Psoas muscle (tissue), 8 donors: ENCODE measurements around the gene PDE10A. TPM values are rescaled to one million over a fixed set of nuclear protein-coding genes. Genes with fewer than 3 reads are reported as not detected.
"Not testable (repeated sequence)": the region's sequence is repeated elsewhere in the genome, so short reads cannot be mapped to it uniquely, and the experiment has no call there.

Source experiments
- ATAC-seq, 4 donors: fragments of 200-7000 bp; cut with Tn5 transposase; one replicate each; pipeline ENCODE4 v1.9.1; 2020; ENCODE audit warnings: moderate library complexity in 3 of 4, mild to moderate bottlenecking in 2 of 4
- DNase-seq, 2 donors: peaks; one replicate each; pipeline ENCODE4 v3.0.0-alpha.2; 2020
- H3K27ac ChIP-seq: fragments of 200-600 bp; one replicate; pipeline ENCODE4 v1.8.0; 2022
- H3K27me3 ChIP-seq, 3 donors: fragments of 200-600 bp in 1 of 3; one replicate each; pipeline versions ENCODE4 v1.6.1 to v1.8.0; 2013 to 2022; ENCODE audit warnings: low read length in 2 of 3, mild to moderate bottlenecking in 2 of 3, moderate library complexity in 1 of 3; ENCODE audit not compliant: insufficient read depth in 3 of 3
- H3K36me3 ChIP-seq, 2 donors: fragments of 200-600 bp in 1 of 2; one replicate each; pipeline versions ENCODE4 v1.6.1 to v1.8.0; 2013 to 2022; ENCODE audit warnings: low read depth in 1 of 2, mild to moderate bottlenecking in 1 of 2, moderate library complexity in 1 of 2; ENCODE audit not compliant: insufficient read depth in 1 of 2
- H3K4me1 ChIP-seq: fragments of 200-600 bp; one replicate; pipeline ENCODE4 v1.8.0; 2022
- H3K4me3 ChIP-seq: fragments of 200-600 bp; one replicate; pipeline ENCODE4 v1.8.0; 2022; ENCODE audit warnings: mild to moderate bottlenecking
- H3K9me3 ChIP-seq: fragments of 200-600 bp; one replicate; pipeline ENCODE4 v1.8.0; 2022
- CTCF ChIP-seq: fragments of 200-600 bp; IDR thresholded peaks from one replicate; pipeline ENCODE4 v1.8.0; 2022; ENCODE audit warnings: antibody characterized with exemption
- WGBS, 3 donors: extraction: QIAGEN DNeasy Blood & Tissue Kit; methylation state at CpG; one replicate each; pipeline versions ENCODE4 v1.1.6 to v1.1.7; 2013; 5-methylcytosine and 5-hydroxymethylcytosine counted together
- intact Hi-C, 2 donors: fragments of 100-400 bp; cut with DNase I; formaldehyde crosslinking; loops; one replicate each; pipeline versions ENCODE4 v1.11.0 to v1.14.2; 2022
- polyA plus RNA-seq, 3 donors: library from polyadenylated mRNA; stranded (reverse); fragments of 200-250 nt; gene quantifications; one replicate each; pipeline ENCODE4 v1.2.3, GENCODE V29; 2013
- total RNA-seq, 4 donors: library from RNA; stranded (reverse); fragmentation: NEBNext Ultra II Directional in 2 of 4; extraction: Animal tissue kit (Norgen Biotek cat#: 25700) in 2 of 4; gene quantifications; one replicate each; pipeline versions ENCODE4 v1.2.1 to v1.2.4, GENCODE V29; 2021 to 2023
- donor health status: healthy with polysubstance abuse.
- donor health status: DM: no; HTN: no; CAD: no; lungs with moderate emphysema.
- donor health status: Bipolar disorder and iron deficiency.
- donor health status: healthy.
- donor health status: DM: yes; HTN: yes; CAD: no.
- donor health status: DM: no; HTN: no; CAD: no.
- donor health status: DM: no; HTN: no; CAD: no.
- donor health status: DM: yes; HTN: yes; CAD: no.

Gene PDE10A
- total and polyA plus RNA-seq, 7 donors: 0.74 to 3.6 (median 1.1) TPM

GRCh38 chr6:165562421-165563090, 100.5 kb downstream of the PDE10A start:
- ATAC-seq: no peak
- H3K4me1 ChIP-seq: no peaks in the 10 kb centered on the region
- TF ChIP-seq CTCF: no peak
- no peaks in the 10 kb centered on the region for H3K27me3 ChIP-seq
- no peak overlapping the region for H3K27ac ChIP-seq
- H3K36me3 ChIP-seq: no peaks in the 10 kb centered on the region
- WGBS, 3 donors: 68 to 72% (median 72%) methylated on average over 7 of the region's 7 CpGs
- DNase-seq: no peak
- no peak overlapping the region for H3K4me3 ChIP-seq
- intact Hi-C loops: no loop called here
- H3K9me3 ChIP-seq: peaks cover 4% of the 10 kb centered on the region

- Histone ChIP-seq H3K4me3 (no peak overlapping the region), H3K27me3 (no peaks in the 10 kb centered on the region), H3K36me3 (no peaks in the 10 kb centered on the region), H3K9me3 (peaks cover 2% of the 10 kb centered on the region), H3K27ac (no peak overlapping the region), H3K4me1 (no peaks in the 10 kb centered on the region)
- intact Hi-C loops: no loop called here
- TF ChIP-seq CTCF: no peak
- ATAC-seq (no peak), DNase-seq (no peak)
- WGBS, 3 donors: 95 to 96% (median 96%) methylated on average over 7 of the region's 7 CpGs
These were observed 103.4 kb downstream of the PDE10A start for GRCh38 chr6:165559632-165560031.

- intact Hi-C loops: not testable (repeated sequence)
- WGBS, 3 donors: 93 to 98% (median 96%) methylated on average over 6 of the region's 6 CpGs
These were observed 104.9 kb downstream of the PDE10A start for GRCh38 chr6:165558097-165558496.

GRCh38 chr6:165557674-165558073, 105.4 kb downstream of the PDE10A start:
- no peaks in the 10 kb centered on the region for H3K4me1 ChIP-seq
- H3K27ac ChIP-seq: no peak overlapping the region
- H3K4me3 ChIP-seq: no peak overlapping the region
- intact Hi-C loops: no loop called here
- ATAC-seq: no peak
- TF ChIP-seq CTCF: no peak
- DNase-seq: no peak
- no peaks in the 10 kb centered on the region for H3K27me3 ChIP-seq
- no peaks in the 10 kb centered on the region for H3K36me3 ChIP-seq
- WGBS, 3 donors: 94 to 95% (median 95%) methylated on average over 6 of the region's 6 CpGs
- no peaks in the 10 kb centered on the region for H3K9me3 ChIP-seq

More at GRCh38 chr6:165558097-165558496, 104.9 kb downstream of the PDE10A start:
- H3K36me3 ChIP-seq, H3K4me1 ChIP-seq, H3K27me3 ChIP-seq, H3K9me3 ChIP-seq, ATAC-seq, H3K4me3 ChIP-seq, DNase-seq, H3K27ac ChIP-seq: not testable (repeated sequence)

- H3K4me3 ChIP-seq: no peak overlapping the region
- no peaks in the 10 kb centered on the region for H3K4me1 ChIP-seq
- no peaks in the 10 kb centered on the region for H3K27me3 ChIP-seq
- no peak for DNase-seq
- intact Hi-C loops: no loop called here
- TF ChIP-seq CTCF: no peak
- no peak for ATAC-seq
- no peaks in the 10 kb centered on the region for H3K36me3 ChIP-seq
- no peaks in the 10 kb centered on the region for H3K9me3 ChIP-seq
- WGBS, 3 donors: 54 to 71% (median 56%) methylated on average over 3 of the region's 3 CpGs
- no peak overlapping the region for H3K27ac ChIP-seq
These were observed 106.8 kb downstream of the PDE10A start for GRCh38 chr6:165556116-165556843.

- ATAC-seq, H3K9me3 ChIP-seq, H3K27me3 ChIP-seq, intact Hi-C loops, H3K27ac ChIP-seq, H3K4me1 ChIP-seq, H3K36me3 ChIP-seq, DNase-seq, H3K4me3 ChIP-seq: not testable (repeated sequence)
- WGBS, 3 donors: 98 to 99% (median 99%) methylated on average over 3 of the region's 3 CpGs
These were observed 108.4 kb downstream of the PDE10A start for GRCh38 chr6:165554644-165555043.
